ENCODE measurements around the gene IMPDH1. TPM values are rescaled to one million over a fixed set of nuclear protein-coding genes. Genes with fewer than 3 reads are reported as not detected.

Gene IMPDH1
- total RNA-seq (2022; extraction: Qiagen RNA extraction): 112 to 160 TPM (median 154 TPM) in 5 replicates

GRCh38 chr7:128409596-128410450, at the start of gene IMPDH1:
TSS of gene IMPDH1 (minus strand) at chr7:128409982. CDS start at chr7:128409901, 81 bp downstream.

DNA sequence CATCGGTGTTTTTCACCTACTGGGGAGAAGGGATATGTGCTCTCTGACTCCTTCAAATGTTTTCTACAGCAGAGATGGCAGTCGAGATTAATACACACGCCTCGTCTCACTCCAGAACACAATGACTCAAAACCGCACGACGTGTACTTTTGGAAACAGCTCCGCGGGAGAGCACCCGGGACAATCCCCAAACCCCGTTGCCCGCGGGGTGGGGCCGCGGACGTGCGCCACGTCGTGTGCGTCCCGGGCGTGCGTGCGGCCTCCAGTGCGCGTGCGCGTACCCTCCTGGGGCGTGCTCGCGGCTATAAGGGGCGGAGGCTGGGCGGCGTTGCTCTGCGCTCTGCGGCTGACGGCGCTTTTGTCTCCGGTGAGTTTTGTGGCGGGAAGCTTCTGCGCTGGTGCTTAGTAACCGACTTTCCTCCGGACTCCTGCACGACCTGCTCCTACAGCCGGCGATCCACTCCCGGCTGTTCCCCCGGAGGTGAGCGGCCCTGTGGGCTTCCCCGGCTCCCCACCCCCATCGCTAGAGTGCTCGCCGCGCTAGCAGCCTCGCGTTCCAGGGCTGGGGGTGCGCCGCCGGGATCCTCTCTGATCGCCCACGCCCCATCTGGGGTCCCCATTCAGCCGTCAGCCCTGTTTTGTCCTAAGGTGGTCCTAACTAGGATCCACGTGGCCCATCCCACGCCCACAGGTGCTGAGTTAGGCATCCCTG, 45.9 kb upstream of the IMPDH1 start, which contains the start of gene HILPDA:
Gene HILPDA, plus strand, starts transcription at position 336 of the 712 bp plus-strand sequence. CDS start 1,391 bp downstream, outside the sequence.

GRCh38 chr7:128361411-128362379, 48.1 kb downstream of the IMPDH1 start, which contains the start of gene PRRT4:
TSS of gene PRRT4 (minus strand) at chr7:128361690.

DNA sequence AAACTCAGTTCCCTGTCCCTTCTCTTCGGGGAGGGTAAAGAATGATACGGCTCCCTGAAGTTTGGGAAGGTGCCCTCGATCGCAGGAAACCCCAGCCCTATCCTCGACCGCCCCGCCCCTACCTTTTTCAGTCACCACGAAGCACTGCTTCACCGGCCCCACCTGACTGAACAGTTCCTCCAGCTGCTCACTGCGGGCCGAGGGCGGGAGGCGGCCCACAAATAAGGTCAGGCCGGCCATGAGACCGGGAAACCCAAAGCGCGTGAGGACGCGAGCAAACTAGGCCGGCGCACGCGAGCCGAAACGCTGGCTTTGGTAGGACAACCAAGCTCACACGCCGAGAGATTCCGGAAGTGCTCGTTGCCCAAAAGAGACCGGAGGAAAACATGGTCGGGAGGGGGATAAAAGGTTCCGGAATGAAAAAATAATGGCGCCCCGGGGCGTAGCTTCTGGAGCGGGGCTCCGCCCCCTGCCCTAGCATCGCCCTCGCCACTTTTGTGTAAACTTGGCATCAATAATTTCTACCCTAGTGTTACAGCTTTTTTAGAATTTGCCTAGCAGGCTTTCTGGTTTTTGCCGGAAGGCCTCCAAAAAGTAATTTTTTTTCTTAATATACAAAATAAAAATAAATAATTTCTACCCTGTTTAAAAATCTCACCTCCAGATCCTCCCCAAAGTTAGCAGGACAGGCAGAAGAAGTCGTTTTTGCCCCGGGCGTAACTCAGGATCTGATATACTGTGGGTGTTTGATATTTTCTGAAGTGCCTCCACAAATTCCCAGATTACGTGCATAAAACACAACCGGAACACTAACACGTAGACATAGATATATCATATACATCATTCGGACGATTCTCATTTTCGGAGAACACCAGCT, 66.0 kb downstream of the IMPDH1 start, which contains the start of gene RBM28:
Gene RBM28, minus strand, starts transcription at position 355 of the 877 bp plus-strand sequence. Its CDS starts 115 bp downstream, at position 240.

Other genes with a start within 250 kb of the IMPDH1 start
- gene LEP, start 168.7 kb downstream of the IMPDH1 start, total RNA-seq (2022; extraction: Qiagen RNA extraction): not detected in 5 replicates
- gene RBM28, start 66.1 kb downstream of the IMPDH1 start, total RNA-seq (2022; extraction: Qiagen RNA extraction): 52.9 to 60.4 TPM (median 55.3 TPM) in 5 replicates
- gene PRRT4, start 48.3 kb downstream of the IMPDH1 start, total RNA-seq (2022; extraction: Qiagen RNA extraction): 0.15 to 0.58 TPM (median 0.26 TPM) in 5 replicates
- gene HILPDA, start 45.9 kb upstream of the IMPDH1 start, total RNA-seq (2022; extraction: Qiagen RNA extraction): 19.7 to 29.1 TPM (median 25.5 TPM) in 5 replicates
- gene METTL2B, start 66.8 kb upstream of the IMPDH1 start, total RNA-seq (2022; extraction: Qiagen RNA extraction): 19.5 to 28.1 TPM (median 26.9 TPM) in 5 replicates